ENCODE measurements around the gene SDR9C7.

DNA sequence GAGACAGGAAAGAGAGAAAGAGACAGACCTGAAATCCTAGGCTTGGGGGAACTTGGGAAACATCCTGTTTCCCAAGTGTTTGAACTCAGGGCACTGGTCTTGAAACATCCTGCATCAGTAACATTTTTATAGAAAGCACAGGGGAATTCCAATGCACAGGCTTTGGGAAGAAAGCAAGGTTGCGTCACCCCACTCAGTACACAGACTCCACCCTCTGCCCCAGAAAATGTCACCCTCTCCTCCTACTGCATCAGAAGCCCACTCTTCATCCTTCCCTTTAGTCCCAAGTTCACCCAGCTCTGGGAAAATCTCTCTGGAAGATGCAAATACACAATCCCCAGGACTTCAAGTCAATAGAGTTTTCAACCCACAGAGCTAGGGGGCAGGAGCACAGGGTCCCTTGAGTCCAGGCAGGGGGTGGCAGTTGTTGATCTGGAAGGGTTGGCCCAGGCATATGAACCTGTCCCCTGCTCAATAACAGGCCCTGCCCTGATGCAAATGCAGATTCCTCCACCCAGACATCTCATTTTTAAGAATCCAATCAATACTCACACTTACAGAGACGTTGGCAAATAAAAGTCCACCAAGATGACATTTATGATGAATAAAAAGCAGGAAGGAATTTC lies 21.5 kb upstream of the SDR9C7 start:
- TF ChIP-seq EP300 (IDR thresholded peaks at IDR 0.05) (no peak), KDM5A (IDR thresholded peaks at IDR 0.05) (no peak)

All from A549 (cell line).